ENCODE data around the gene SDF2.

Gene SDF2

GRCh38 chr17:28688481-28688880, 26.8 kb upstream of the SDF2 start:
- ChIA-PET CTCF (interaction anchor here (0.6 kb wide), 1 partner anchor 16 kb away, joined by 3 read pairs; no protein-coding TSS in a partner anchor), POLR2A (interaction anchor here (0.6 to 1.1 kb wide), 2 partner anchors 23 to 31 kb away, joined by 3 read pairs; partner anchors contain the start of genes PROCA1 and RPL23A)
- TF ChIP-seq ARNT (IDR thresholded peaks at IDR 0.05) (no peak), CTBP1 (IDR thresholded peaks at IDR 0.05; ENCODE audit: borderline replicate concordance) (no peak), L3MBTL2 (conservative IDR thresholded peaks at IDR 0.05) (no peak), BHLHE40 (IDR thresholded peaks at IDR 0.05; ENCODE audit: borderline replicate concordance) (no peak), NFRKB (IDR thresholded peaks at IDR 0.05) (no peak), FOXM1 (IDR thresholded peaks at IDR 0.05; ENCODE audit: borderline replicate concordance) (no peak)
- TF ChIP-seq, protein P1, sequence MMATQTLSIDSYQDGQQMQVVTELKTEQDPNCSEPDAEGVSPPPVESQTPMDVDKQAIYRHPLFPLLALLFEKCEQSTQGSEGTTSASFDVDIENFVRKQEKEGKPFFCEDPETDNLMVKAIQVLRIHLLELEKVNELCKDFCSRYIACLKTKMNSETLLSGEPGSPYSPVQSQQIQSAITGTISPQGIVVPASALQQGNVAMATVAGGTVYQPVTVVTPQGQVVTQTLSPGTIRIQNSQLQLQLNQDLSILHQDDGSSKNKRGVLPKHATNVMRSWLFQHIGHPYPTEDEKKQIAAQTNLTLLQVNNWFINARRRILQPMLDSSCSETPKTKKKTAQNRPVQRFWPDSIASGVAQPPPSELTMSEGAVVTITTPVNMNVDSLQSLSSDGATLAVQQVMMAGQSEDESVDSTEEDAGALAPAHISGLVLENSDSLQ (IDR thresholded peaks at IDR 0.05), result no peak

DNA sequence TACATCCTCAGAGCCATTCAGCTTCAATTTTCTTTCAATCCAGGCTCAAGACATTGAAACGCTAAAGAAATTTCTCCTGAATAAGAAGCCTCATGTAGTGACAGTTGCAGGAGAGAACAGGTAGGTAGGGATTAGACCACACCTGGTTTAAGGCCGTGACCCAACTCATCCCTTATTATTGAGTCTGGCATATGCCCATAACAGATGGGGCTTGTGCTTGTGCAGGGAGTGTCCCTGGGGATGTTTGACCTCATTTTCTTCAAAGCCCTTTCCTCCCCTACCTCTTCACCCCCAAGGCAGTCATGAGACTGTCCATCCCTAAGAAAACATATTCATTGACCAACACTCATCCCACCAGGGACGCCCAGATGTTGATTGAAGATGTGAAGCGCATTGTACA, 24.6 kb upstream of the SDF2 start:
- TF ChIP-seq, protein P1 (IDR thresholded peaks at IDR 0.05), result no peak
- TF ChIP-seq TARDBP (IDR thresholded peaks at IDR 0.05) (no peak), ELF4 (IDR thresholded peaks at IDR 0.05) (no peak), FOXA1 (IDR thresholded peaks at IDR 0.05) (no peak), BHLHE40 (IDR thresholded peaks at IDR 0.05; ENCODE audit: borderline replicate concordance) (no peak), LEF1 (IDR thresholded peaks at IDR 0.05; ENCODE audit: borderline replicate concordance) (no peak), FOXK2 (IDR thresholded peaks at IDR 0.05) (no peak)
- ChIA-PET POLR2A (interaction anchor here (0.6 kb wide), 1 partner anchor 9 kb away, joined by 3 read pairs; no protein-coding TSS in a partner anchor), CTCF (interaction anchor here (0.6 kb wide), 1 partner anchor 39 kb away, joined by 6 read pairs; no protein-coding TSS in a partner anchor)
- no peak for DNase-seq (ENCODE audit: extremely low spot score)

More at GRCh38 chr17:28688481-28688880, 26.8 kb upstream of the SDF2 start:
- no peak for DNase-seq (ENCODE audit: extremely low spot score)

DNA sequence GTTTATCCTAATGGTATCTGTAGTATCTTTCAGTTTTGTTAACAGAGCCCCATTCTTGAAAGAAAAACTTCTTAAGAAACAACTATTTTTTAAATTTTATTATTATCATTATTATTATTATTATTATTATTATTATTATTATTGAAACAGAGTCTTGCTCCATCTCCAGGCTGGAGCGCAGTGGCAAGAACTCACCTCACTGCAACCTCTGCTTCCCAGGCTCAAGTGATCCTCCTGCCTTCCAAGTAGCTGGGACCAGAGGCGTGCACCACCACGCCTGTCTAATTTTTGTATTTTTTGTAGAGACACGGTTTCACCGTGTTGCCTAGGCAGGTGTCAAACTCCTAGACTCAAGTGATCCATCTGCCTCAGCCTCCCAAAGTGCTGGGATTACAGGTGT, 23.7 kb upstream of the SDF2 start:
- ChIA-PET CTCF (interaction anchor here (0.7 kb wide), 1 partner anchor 15 kb away, joined by 3 read pairs; no protein-coding TSS in a partner anchor), POLR2A (interaction anchor here (2.0 kb wide), 1 partner anchor 36 kb away, joined by 4 read pairs; no protein-coding TSS in a partner anchor)
- DNase-seq (ENCODE audit: extremely low spot score), result no peak
- TF ChIP-seq NFRKB (IDR thresholded peaks at IDR 0.05) (no peak), ZNF384 (IDR thresholded peaks at IDR 0.05) (no peak), LEF1 (IDR thresholded peaks at IDR 0.05; ENCODE audit: borderline replicate concordance) (no peak), SUZ12 (IDR thresholded peaks at IDR 0.05) (no peak), SP1 (IDR thresholded peaks at IDR 0.05) (no peak), ARNT (IDR thresholded peaks at IDR 0.05) (no peak), BHLHE40 (IDR thresholded peaks at IDR 0.05; ENCODE audit: borderline replicate concordance) (no peak), CTBP1 (IDR thresholded peaks at IDR 0.05; ENCODE audit: borderline replicate concordance) (no peak), ELF4 (IDR thresholded peaks at IDR 0.05) (no peak), L3MBTL2 (conservative IDR thresholded peaks at IDR 0.05) (no peak), FOXM1 (IDR thresholded peaks at IDR 0.05; ENCODE audit: borderline replicate concordance) (no peak), HDGF (IDR thresholded peaks at IDR 0.05; ENCODE audit: borderline replicate concordance) (no peak), FOXA1 (IDR thresholded peaks at IDR 0.05) (no peak)
- TF ChIP-seq, protein P1 (IDR thresholded peaks at IDR 0.05), result no peak

DNA sequence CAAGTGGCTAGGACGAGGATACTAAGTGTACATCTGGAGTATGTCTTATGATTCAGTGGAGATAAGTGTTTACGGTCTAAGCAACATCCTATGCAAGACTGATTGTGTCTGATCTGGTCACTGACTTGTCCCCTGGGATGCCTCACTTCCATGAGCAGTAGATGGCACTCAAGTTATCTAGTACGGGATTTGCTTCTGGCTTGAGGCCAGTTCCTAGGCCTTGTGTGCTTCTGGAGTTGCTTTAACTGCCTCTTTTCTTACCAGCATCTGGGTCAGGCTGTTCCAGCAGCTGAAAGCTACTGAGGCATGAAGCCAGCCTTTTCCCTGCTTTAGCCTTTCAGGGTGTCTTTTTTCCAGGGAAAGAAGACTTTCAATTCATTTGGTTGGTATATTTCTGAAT, 23.3 kb upstream of the SDF2 start:
- no peak for DNase-seq (ENCODE audit: extremely low spot score)
- ChIA-PET POLR2A (interaction anchor here (2.0 kb wide), 1 partner anchor 36 kb away, joined by 4 read pairs; no protein-coding TSS in a partner anchor), CTCF (no interaction called here)
- TF ChIP-seq ELF4 (IDR thresholded peaks at IDR 0.05), result no peak
- no peak for TF ChIP-seq NFRKB (IDR thresholded peaks at IDR 0.05)
- TF ChIP-seq HDGF (IDR thresholded peaks at IDR 0.05; ENCODE audit: borderline replicate concordance), result no peak
- no peak for TF ChIP-seq FOXK2 (IDR thresholded peaks at IDR 0.05)
- no peak for TF ChIP-seq LEF1 (IDR thresholded peaks at IDR 0.05; ENCODE audit: borderline replicate concordance)
- no peak for TF ChIP-seq FOXM1 (IDR thresholded peaks at IDR 0.05; ENCODE audit: borderline replicate concordance)
- TF ChIP-seq, protein P1 (IDR thresholded peaks at IDR 0.05), result no peak
- no peak for TF ChIP-seq ZNF384 (IDR thresholded peaks at IDR 0.05)
- TF ChIP-seq BHLHE40 (IDR thresholded peaks at IDR 0.05; ENCODE audit: borderline replicate concordance), result no peak
- TF ChIP-seq L3MBTL2 (conservative IDR thresholded peaks at IDR 0.05), result no peak

DNA sequence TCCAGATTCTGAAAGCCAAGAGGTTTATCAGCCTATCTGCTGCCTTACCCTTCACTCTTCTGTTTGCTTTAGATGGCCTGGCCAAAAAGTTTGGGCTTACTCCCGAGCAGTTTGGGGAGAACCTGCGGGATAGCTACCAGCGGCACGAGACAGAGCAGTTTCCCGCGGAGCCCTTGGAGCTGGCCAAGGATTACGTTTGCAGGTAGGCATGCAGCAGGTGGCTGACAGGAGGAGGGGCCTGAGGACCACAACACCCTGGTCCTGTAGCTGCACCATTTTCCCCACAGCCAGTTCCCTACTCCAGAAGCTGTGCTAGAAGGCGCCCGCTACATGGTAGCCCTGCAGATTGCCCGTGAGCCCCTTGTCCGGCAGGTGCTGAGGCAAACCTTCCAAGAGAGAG, 20.9 kb upstream of the SDF2 start:
- POLR2A ChIA-PET, result interaction anchor here (1.2 to 4.1 kb wide), 4 partner anchors 11 to 37 kb away, joined by 3 to 14 read pairs (median 8); partner anchors contain the start of genes PROCA1, RPL23A, SDF2 and SUPT6H
- CTCF ChIA-PET, result no interaction called here
- no peak for DNase-seq (ENCODE audit: extremely low spot score)
- TF ChIP-seq FOXM1 (IDR thresholded peaks at IDR 0.05; ENCODE audit: borderline replicate concordance) (no peak), CTBP1 (IDR thresholded peaks at IDR 0.05; ENCODE audit: borderline replicate concordance) (no peak), SUZ12 (IDR thresholded peaks at IDR 0.05) (no peak), L3MBTL2 (conservative IDR thresholded peaks at IDR 0.05) (no peak), BHLHE40 (IDR thresholded peaks at IDR 0.05; ENCODE audit: borderline replicate concordance) (no peak), SP1 (IDR thresholded peaks at IDR 0.05) (no peak), TARDBP (IDR thresholded peaks at IDR 0.05) (no peak), LEF1 (IDR thresholded peaks at IDR 0.05; ENCODE audit: borderline replicate concordance) (no peak), ELF4 (IDR thresholded peaks at IDR 0.05) (no peak), ARNT (IDR thresholded peaks at IDR 0.05) (no peak), HDGF (IDR thresholded peaks at IDR 0.05; ENCODE audit: borderline replicate concordance) (no peak), NFRKB (IDR thresholded peaks at IDR 0.05) (no peak), ZNF384 (IDR thresholded peaks at IDR 0.05) (no peak)
- TF ChIP-seq, protein P1 (IDR thresholded peaks at IDR 0.05), result no peak

Measured in HEK293T (cell line).